Measurements from ENCODE around the gene KSR1. TPM values are rescaled to one million over a fixed set of nuclear protein-coding genes. Genes with fewer than 3 reads are reported as not detected.

The KSR1 gene
- total RNA-seq, 2 donors from 2014 or later = 99.9 to 142 TPM

- ATAC-seq (no peak), DNase-seq (no peak)
- no peaks in the 10 kb centered on the region for H3K36me3 ChIP-seq (replicated peaks in 1 of 2; ENCODE audit: insufficient read depth in 1 of 2, low read depth in 2 of 2)
- intact Hi-C loops (cut with DNase I) = loop anchor here (10.0 kb wide), 1 partner anchor 103 kb away; no protein-coding TSS in a partner anchor
- no peaks in the 10 kb centered on the region for H3K27me3 ChIP-seq
- H3K9me3 ChIP-seq = no peaks in the 10 kb centered on the region
- H3K4me3 ChIP-seq = no peak overlapping the region
- no peak for TF ChIP-seq POLR2A (IDR thresholded peaks at IDR 0.05)
- TF ChIP-seq CTCF (IDR thresholded peaks at IDR 0.05) = no peak
- WGBS, 2 donors = 42 to 46% methylated on average over 4 of the region's 4 CpGs
- H3K4me1 ChIP-seq = no peaks in the 10 kb centered on the region
- no peak overlapping the region for H3K27ac ChIP-seq
Measured at GRCh38 chr17:27481327-27481726, 25.1 kb downstream of the KSR1 start.

DNA sequence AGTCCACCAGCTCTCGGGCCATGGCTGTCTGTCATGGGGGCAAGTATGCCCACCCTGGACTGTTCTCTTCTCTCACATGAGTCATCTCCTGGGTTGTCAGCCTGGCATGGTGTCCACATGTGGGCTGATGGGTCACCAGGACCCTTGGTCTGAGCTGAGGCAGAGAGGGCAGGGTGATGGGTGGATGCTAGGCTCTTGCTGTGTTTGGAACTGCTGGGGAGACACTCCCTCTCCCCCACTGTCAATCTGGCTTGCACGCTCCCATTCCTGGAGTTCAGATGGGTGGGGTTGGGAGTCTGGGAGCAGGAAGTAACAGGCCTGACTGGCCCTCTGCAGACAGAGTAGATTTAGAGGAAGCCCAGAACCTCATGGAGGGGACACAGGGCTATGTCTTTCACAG is 28.9 kb downstream of the KSR1 start:
- TF ChIP-seq POLR2A (IDR thresholded peaks at IDR 0.05) (no peak), CTCF (IDR thresholded peaks at IDR 0.05) (no peak)
- intact Hi-C loops (cut with DNase I) = loop anchor here (10.0 kb wide), 1 partner anchor 100 kb away; no protein-coding TSS in a partner anchor
- H3K27ac ChIP-seq = no peak overlapping the region
- H3K4me1 ChIP-seq = peaks cover 20% of the 10 kb centered on the region
- no peak overlapping the region for H3K4me3 ChIP-seq
- H3K36me3 ChIP-seq (replicated peaks in 1 of 2; ENCODE audit: insufficient read depth in 1 of 2, low read depth in 2 of 2) = no peaks in the 10 kb centered on the region
- H3K27me3 ChIP-seq = no peaks in the 10 kb centered on the region
- no peaks in the 10 kb centered on the region for H3K9me3 ChIP-seq
- WGBS, 2 donors = 79 to 100% methylated on average over 1 to 2 of the region's 2 CpGs
- ATAC-seq (no peak), DNase-seq (no peak)

DNA sequence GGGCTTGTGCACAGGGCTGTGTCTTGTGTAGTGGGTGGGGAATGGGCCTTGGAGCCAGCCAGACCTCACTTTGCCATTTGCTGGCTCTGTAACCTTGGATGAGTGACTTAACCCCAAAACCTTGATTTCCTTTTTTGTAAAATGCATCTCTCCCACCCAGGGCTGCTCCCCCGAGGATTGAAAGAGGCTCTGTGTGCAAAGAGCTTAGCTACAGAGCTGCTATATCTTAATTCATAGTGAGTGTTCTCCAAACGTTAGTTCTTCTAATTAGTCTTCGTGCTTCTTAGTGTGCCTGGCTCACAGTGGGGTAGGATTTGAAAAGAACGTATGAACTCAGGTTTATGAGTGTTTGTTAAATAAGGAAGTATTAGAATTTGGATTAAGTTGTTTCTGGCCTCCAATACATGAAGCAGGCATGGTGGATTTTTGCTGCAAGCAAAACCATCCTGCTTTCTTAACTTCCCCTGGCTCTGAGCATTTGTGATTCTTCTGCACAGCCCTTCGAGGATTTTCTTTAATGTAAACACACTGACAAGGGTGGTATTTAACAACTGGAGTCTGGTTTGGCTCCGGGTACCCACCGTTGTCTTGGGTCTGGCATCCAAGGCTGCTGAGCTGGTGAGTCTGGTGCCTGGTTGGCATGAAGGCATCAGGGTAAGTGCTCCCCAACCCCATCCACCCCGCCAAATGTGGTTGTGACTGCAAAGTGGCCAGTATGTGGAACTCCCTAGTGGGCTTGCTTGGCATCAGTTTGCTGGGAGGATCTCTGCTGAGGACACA is 29.7 kb downstream of the KSR1 start:
- Histone ChIP-seq H3K36me3 (replicated peaks in 1 of 2; ENCODE audit: insufficient read depth in 1 of 2, low read depth in 2 of 2) (no peaks in the 10 kb centered on the region), H3K27ac (no peak overlapping the region)

DNA sequence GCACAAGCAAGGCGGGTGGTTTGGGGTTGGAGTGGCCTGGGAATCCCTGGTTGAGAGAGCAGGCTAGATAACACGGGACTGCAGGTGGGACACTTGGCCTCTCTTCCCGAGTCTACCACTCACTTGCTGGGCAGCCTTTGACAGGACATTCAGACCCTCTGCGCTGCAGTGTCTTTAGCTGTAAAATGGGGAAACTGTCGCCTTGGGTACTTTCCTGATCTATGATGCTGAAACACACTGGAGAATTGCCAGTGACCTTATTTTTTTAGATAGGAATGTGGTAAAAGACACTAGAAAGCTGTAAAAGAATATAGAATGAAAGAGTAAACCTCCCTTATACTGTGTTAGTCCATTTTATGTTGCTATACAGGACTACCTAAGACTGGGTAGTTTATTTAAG is 30.5 kb downstream of the KSR1 start:
- no peak for TF ChIP-seq CTCF (IDR thresholded peaks at IDR 0.05)
- TF ChIP-seq POLR2A (IDR thresholded peaks at IDR 0.05) = no peak
- Histone ChIP-seq H3K36me3 (replicated peaks in 1 of 2; ENCODE audit: insufficient read depth in 1 of 2, low read depth in 2 of 2) (no peaks in the 10 kb centered on the region), H3K27ac (no peak overlapping the region), H3K27me3 (no peaks in the 10 kb centered on the region), H3K9me3 (no peaks in the 10 kb centered on the region), H3K4me3 (no peak overlapping the region), H3K4me1 (peaks cover 25% of the 10 kb centered on the region)
- no peak for ATAC-seq
- DNase-seq = no peak
- intact Hi-C loops (cut with DNase I) = loop anchor here (10.0 kb wide), 1 partner anchor 98 kb away; no protein-coding TSS in a partner anchor
- WGBS, 2 donors = 74 to 83% methylated on average over 5 of the region's 5 CpGs

More for the DNA sequence above, 29.7 kb downstream of the KSR1 start:
- H3K9me3 ChIP-seq = no peaks in the 10 kb centered on the region
- TF ChIP-seq POLR2A (IDR thresholded peaks at IDR 0.05) (no peak), CTCF (IDR thresholded peaks at IDR 0.05) (no peak)
- no peak for ATAC-seq
- intact Hi-C loops (cut with DNase I) = loop anchor here (10.0 kb wide), 1 partner anchor 99 kb away; no protein-coding TSS in a partner anchor
- DNase-seq = no peak
- WGBS, 2 donors = 63 to 75% methylated on average over 5 to 8 of the region's 8 CpGs
- no peaks in the 10 kb centered on the region for H3K27me3 ChIP-seq
- H3K4me1 ChIP-seq = peaks cover 20% of the 10 kb centered on the region
- H3K4me3 ChIP-seq = no peak overlapping the region
